Hepatocyte (in vitro differentiated cells): ENCODE measurements around the gene DNAJC5. TPM values are rescaled to one million over a fixed set of nuclear protein-coding genes. Genes with fewer than 3 reads are reported as not detected.

Experiments
- DNase-seq: peaks from one replicate; pipeline ENCODE4 v3.0.0-alpha.2; 2016; ENCODE audit warnings: low spot score
- H2AFZ ChIP-seq: fragments of 200-600 bp; sonication (generic); 2 replicates; pipeline ENCODE4 v1.6.0; 2016; ENCODE audit warnings: antibody characterized with exemption, mild to moderate bottlenecking
- H3K27ac ChIP-seq: fragments of 200-600 bp; sonication (generic); 2 replicates; pipeline ENCODE4 v1.5.1; 2016; ENCODE audit warnings: mild to moderate bottlenecking
- H3K27me3 ChIP-seq: fragments of 200-600 bp; sonication (generic); 2 replicates; pipeline ENCODE4 v1.6.1; 2016
- H3K36me3 ChIP-seq: fragments of 200-600 bp; sonication (generic); replicated peaks from 2 replicates; pipeline ENCODE4 v1.5.1; 2016; ENCODE audit warnings: low read depth; ENCODE audit not compliant: insufficient read depth
- H3K4me1 ChIP-seq: fragments of 200-600 bp; sonication (generic); 2 replicates; pipeline ENCODE4 v1.5.1; 2016; ENCODE audit warnings: mild to moderate bottlenecking, moderate library complexity; ENCODE audit not compliant: insufficient read depth
- H3K4me2 ChIP-seq: fragments of 200-600 bp; sonication (generic); 2 replicates; pipeline ENCODE4 v1.6.0; 2016
- H3K4me3 ChIP-seq: fragments of 200-600 bp; sonication (generic); 2 replicates; pipeline ENCODE4 v1.5.1; 2016; ENCODE audit warnings: mild to moderate bottlenecking
- H3K79me2 ChIP-seq: fragments of 200-600 bp; sonication (generic); 2 replicates; pipeline ENCODE4 v1.6.0; 2017; ENCODE audit warnings: mild to moderate bottlenecking
- H3K9me2 ChIP-seq: fragments of 200-600 bp; sonication (generic); replicated peaks from 2 replicates; pipeline ENCODE4 v1.6.0; 2017; ENCODE audit warnings: mild to moderate bottlenecking; ENCODE audit not compliant: insufficient read depth
- H3K9me3 ChIP-seq: fragments of 200-600 bp; sonication (generic); 2 replicates; pipeline ENCODE4 v1.5.1; 2016; ENCODE audit warnings: low read depth, mild to moderate bottlenecking
- H4K20me1 ChIP-seq: fragments of 200-600 bp; sonication (generic); 2 replicates; pipeline ENCODE4 v1.6.0; 2016; ENCODE audit warnings: mild to moderate bottlenecking; ENCODE audit not compliant: insufficient read depth, poor library complexity, severe bottlenecking
- EZH2 ChIP-seq: fragments of 200-600 bp; sonication (generic); IDR thresholded peaks from 2 replicates; pipeline ENCODE4 v1.6.1; 2016; ENCODE audit warnings: antibody characterized with exemption, mild to moderate bottlenecking, borderline replicate concordance
- EZH2phosphoT487 ChIP-seq: fragments of 200-600 bp; sonication (generic); IDR thresholded peaks from one replicate; pipeline ENCODE4 v1.6.1; 2018; ENCODE audit warnings: antibody characterized with exemption, mild to moderate bottlenecking, low read depth, moderate library complexity; ENCODE audit not compliant: unreplicated experiment, severe bottlenecking
- WGBS: methylation state at CpG from one replicate; pipeline ENCODE4 v1.1.6; 2016; ENCODE audit warnings: low lambda C conversion rate; ENCODE audit errors: missing lambda C conversion rate; 5-methylcytosine and 5-hydroxymethylcytosine counted together
- polyA plus RNA-seq: library from polyadenylated mRNA; unstranded; fragments of >200 nt; fragmentation: Nextera tagmentation; extraction: Ambion mirVana; gene quantifications from 2 replicates; pipeline ENCODE4 v1.2.1, GENCODE V29; 2016
- total RNA-seq: library from RNA; depleted of rRNA; stranded (reverse); fragments of >200 nt; gene quantifications from 2 replicates; pipeline ENCODE4 v1.2.3, GENCODE V29; 2014
- TF ChIP-seq, protein P1 (sequence below): fragments of 200-600 bp; sonication (generic); IDR thresholded peaks from 2 replicates; pipeline ENCODE4 v1.5.1; 2016; ENCODE audit warnings: antibody characterized with exemption, mild to moderate bottlenecking; ENCODE audit not compliant: poor library complexity

Gene DNAJC5
- total and polyA plus RNA-seq, 2 experiments from 2014 or later: 10.2 to 39.6 TPM

GRCh38 chr20:63963784-63964301 is 68.9 kb downstream of the DNAJC5 start:
- H2AFZ ChIP-seq: no peak overlapping the region
- no peaks in the 10 kb centered on the region for H3K9me3 ChIP-seq
- no peaks in the 10 kb centered on the region for H3K9me2 ChIP-seq
- no peak overlapping the region for H3K27ac ChIP-seq
- H3K4me3 ChIP-seq: no peak overlapping the region
- H3K4me2 ChIP-seq: no peak overlapping the region
- H3K27me3 ChIP-seq: no peaks in the 10 kb centered on the region
- 96% methylated on average over 16 of the region's 16 CpGs for WGBS
- no peak for DNase-seq
- no peaks in the 10 kb centered on the region for H4K20me1 ChIP-seq
- TF ChIP-seq EZH2phosphoT487 (no peak), EZH2 (no peak)
- TF ChIP-seq, protein P1, sequence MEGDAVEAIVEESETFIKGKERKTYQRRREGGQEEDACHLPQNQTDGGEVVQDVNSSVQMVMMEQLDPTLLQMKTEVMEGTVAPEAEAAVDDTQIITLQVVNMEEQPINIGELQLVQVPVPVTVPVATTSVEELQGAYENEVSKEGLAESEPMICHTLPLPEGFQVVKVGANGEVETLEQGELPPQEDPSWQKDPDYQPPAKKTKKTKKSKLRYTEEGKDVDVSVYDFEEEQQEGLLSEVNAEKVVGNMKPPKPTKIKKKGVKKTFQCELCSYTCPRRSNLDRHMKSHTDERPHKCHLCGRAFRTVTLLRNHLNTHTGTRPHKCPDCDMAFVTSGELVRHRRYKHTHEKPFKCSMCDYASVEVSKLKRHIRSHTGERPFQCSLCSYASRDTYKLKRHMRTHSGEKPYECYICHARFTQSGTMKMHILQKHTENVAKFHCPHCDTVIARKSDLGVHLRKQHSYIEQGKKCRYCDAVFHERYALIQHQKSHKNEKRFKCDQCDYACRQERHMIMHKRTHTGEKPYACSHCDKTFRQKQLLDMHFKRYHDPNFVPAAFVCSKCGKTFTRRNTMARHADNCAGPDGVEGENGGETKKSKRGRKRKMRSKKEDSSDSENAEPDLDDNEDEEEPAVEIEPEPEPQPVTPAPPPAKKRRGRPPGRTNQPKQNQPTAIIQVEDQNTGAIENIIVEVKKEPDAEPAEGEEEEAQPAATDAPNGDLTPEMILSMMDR: no peak
- no peaks in the 10 kb centered on the region for H3K36me3 ChIP-seq
- H3K79me2 ChIP-seq: peaks cover 9% of the 10 kb centered on the region
- H3K4me1 ChIP-seq: peaks cover 5% of the 10 kb centered on the region

DNA sequence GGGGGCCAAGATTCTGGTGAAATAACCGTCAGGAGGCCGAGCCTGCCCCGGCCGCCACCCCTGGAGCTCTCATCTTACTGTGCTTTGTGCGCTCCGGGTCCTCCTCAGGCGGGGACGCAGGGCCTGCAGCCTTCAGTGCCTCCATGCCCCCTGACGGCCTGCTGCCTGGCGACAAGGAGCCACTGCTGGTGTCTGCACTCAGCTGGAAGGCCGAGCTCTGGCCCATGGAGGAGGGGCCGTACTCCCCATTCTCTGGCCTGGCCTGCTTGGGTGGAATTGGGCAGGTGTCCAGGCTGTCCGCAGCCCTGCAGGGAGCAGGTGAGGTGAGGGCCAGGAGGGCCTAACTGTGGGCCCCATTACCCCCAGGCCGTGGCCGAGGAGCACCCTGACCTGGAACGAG is 69.5 kb downstream of the DNAJC5 start:
- DNase-seq: no peak
- H3K36me3 ChIP-seq: no peaks in the 10 kb centered on the region

GRCh38 chr20:63966172-63966943 is 71.4 kb downstream of the DNAJC5 start:
- Histone ChIP-seq H3K9me3 (no peaks in the 10 kb centered on the region), H3K9me2 (no peaks in the 10 kb centered on the region), H3K27me3 (no peaks in the 10 kb centered on the region), H3K4me3 (no peak overlapping the region), H3K4me1 (peaks cover 7% of the 10 kb centered on the region), H3K4me2 (no peak overlapping the region), H3K36me3 (no peaks in the 10 kb centered on the region), H4K20me1 (no peaks in the 10 kb centered on the region), H3K27ac (no peak overlapping the region), H3K79me2 (peaks cover 12% of the 10 kb centered on the region), H2AFZ (no peak overlapping the region)
- 96% methylated on average over 26 of the region's 27 CpGs for WGBS
- DNase-seq: no peak
- TF ChIP-seq, protein P1: no peak
- TF ChIP-seq EZH2phosphoT487 (no peak), EZH2 (no peak)

More for the DNA sequence above, 69.5 kb downstream of the DNAJC5 start:
- no peaks in the 10 kb centered on the region for H3K27me3 ChIP-seq
- WGBS: 98% methylated on average over 15 of the region's 16 CpGs
- peaks cover 12% of the 10 kb centered on the region for H3K79me2 ChIP-seq
- TF ChIP-seq EZH2phosphoT487 (no peak), EZH2 (no peak)
- TF ChIP-seq, protein P1: no peak
- no peak overlapping the region for H2AFZ ChIP-seq
- H3K4me1 ChIP-seq: peaks cover 7% of the 10 kb centered on the region
- no peak overlapping the region for H3K27ac ChIP-seq
- no peaks in the 10 kb centered on the region for H4K20me1 ChIP-seq
- H3K4me3 ChIP-seq: no peak overlapping the region
- no peaks in the 10 kb centered on the region for H3K9me2 ChIP-seq
- no peaks in the 10 kb centered on the region for H3K9me3 ChIP-seq
- no peak overlapping the region for H3K4me2 ChIP-seq
